HEK293 (cell line): Measurements from ENCODE around the gene SART1.

Source experiments
- CTCF ChIP-seq: fragments of 450-650 bp; formaldehyde crosslinking; IDR thresholded peaks from 2 replicates; pipeline ENCODE4 v1.5.1; 2016; ENCODE audit warnings: missing biosample characterization, missing genetic modification characterization
- GLI4 ChIP-seq: fragments of 450-650 bp; formaldehyde crosslinking; IDR thresholded peaks from 2 replicates; pipeline ENCODE4 v1.5.1; 2016; ENCODE audit warnings: missing biosample characterization, missing genetic modification characterization
- INSM2 ChIP-seq: fragments of 450-650 bp; formaldehyde crosslinking; IDR thresholded peaks from 2 replicates; pipeline ENCODE4 v1.5.1; 2016; ENCODE audit warnings: missing biosample characterization, missing genetic modification characterization
- SP2 ChIP-seq: fragments of 450-650 bp; formaldehyde crosslinking; IDR thresholded peaks from 2 replicates; pipeline ENCODE4 v1.5.1; 2016; ENCODE audit warnings: missing biosample characterization, missing genetic modification characterization
- ZBTB26 ChIP-seq: fragments of 450-650 bp; formaldehyde crosslinking; optimal IDR thresholded peaks from 2 replicates; pipeline ENCODE3; 2016; ENCODE audit warnings: missing biosample characterization, mild to moderate bottlenecking, missing genetic modification characterization
- ZBTB7A ChIP-seq: fragments of 450-650 bp; formaldehyde crosslinking; IDR thresholded peaks from 2 replicates; pipeline ENCODE4 v1.5.1; 2016; ENCODE audit warnings: low read depth, missing biosample characterization, missing genetic modification characterization
- ZNF155 ChIP-seq: fragments of 450-650 bp; formaldehyde crosslinking; IDR thresholded peaks from 2 replicates; pipeline ENCODE4 v1.5.1; 2016; ENCODE audit warnings: missing biosample characterization, missing genetic modification characterization
- ZNF521 ChIP-seq: fragments of 450-650 bp; formaldehyde crosslinking; IDR thresholded peaks from 2 replicates; pipeline ENCODE4 v1.5.1; 2017; ENCODE audit warnings: missing biosample characterization, mild to moderate bottlenecking, missing genetic modification characterization
- ZNF645 ChIP-seq: fragments of 450-650 bp; formaldehyde crosslinking; IDR thresholded peaks from 2 replicates; pipeline ENCODE4; 2016; ENCODE audit warnings: missing biosample characterization, missing genetic modification characterization

GRCh38 chr11:65945941-65946558 is 15.5 kb upstream of the SART1 start:
- TF ChIP-seq GLI4 (tag by site-specific recombination): no peak
- no peak for TF ChIP-seq INSM2 (tag by site-specific recombination)
- TF ChIP-seq CTCF (tag by site-specific recombination): no peak
- TF ChIP-seq ZBTB26 (tag by site-specific recombination): no peak
- no peak for TF ChIP-seq ZNF645
- no peak for TF ChIP-seq ZBTB7A (tag by site-specific recombination)
- TF ChIP-seq SP2 (tag by site-specific recombination): no peak
- TF ChIP-seq ZNF155: no peak
- TF ChIP-seq ZNF521 (tag by site-specific recombination): no peak
